ENCODE data around the gene SLC8B1.

DNA sequence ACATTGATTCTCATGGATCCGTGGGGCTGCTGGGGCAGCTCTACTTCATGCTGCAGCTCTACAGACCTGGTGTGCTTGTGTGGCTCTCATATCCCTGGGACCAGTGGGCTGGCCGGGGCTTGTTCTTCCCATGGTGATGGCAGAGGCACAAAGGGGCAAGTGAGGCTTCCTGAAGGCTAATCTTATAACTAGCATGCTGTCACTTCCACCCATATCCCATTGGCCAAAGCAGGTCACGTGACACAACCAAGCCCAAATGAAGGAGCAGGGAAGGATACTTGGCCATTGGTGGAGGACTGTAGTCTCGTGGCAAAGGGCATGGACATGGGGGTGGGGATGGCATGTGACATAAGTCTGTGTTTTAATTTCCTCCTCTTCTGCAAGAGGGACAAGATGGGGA lies 33.4 kb upstream of the SLC8B1 start:
- TF ChIP-seq, protein P1, sequence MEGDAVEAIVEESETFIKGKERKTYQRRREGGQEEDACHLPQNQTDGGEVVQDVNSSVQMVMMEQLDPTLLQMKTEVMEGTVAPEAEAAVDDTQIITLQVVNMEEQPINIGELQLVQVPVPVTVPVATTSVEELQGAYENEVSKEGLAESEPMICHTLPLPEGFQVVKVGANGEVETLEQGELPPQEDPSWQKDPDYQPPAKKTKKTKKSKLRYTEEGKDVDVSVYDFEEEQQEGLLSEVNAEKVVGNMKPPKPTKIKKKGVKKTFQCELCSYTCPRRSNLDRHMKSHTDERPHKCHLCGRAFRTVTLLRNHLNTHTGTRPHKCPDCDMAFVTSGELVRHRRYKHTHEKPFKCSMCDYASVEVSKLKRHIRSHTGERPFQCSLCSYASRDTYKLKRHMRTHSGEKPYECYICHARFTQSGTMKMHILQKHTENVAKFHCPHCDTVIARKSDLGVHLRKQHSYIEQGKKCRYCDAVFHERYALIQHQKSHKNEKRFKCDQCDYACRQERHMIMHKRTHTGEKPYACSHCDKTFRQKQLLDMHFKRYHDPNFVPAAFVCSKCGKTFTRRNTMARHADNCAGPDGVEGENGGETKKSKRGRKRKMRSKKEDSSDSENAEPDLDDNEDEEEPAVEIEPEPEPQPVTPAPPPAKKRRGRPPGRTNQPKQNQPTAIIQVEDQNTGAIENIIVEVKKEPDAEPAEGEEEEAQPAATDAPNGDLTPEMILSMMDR (IDR thresholded peaks at IDR 0.05): no peak
- no peak for TF ChIP-seq POLR2A (IDR thresholded peaks at IDR 0.05)
